Inferior parietal cortex (tissue), 1 donor: ENCODE measurements around the gene DOK1.
A peak's percentile ranks its signal among the peaks of the same experiment; 100 is the strongest.

Source experiments
- DNase-seq: peaks from one replicate; pipeline ENCODE4 v3.0.0-alpha.2; 2016; ENCODE audit errors: extremely low spot score

Gene DOK1

GRCh38 chr2:74553892-74554819, at the start of gene DOK1, which contains the start of gene LOXL3:
DOK1 (plus strand) TSS chr2:74554720; CDS start chr2:74554755, 35 bp downstream.
LOXL3 (minus strand) TSS chr2:74553942; CDS start chr2:74552634, 1,308 bp downstream.
- peak; percentile 44 for DNase-seq

- no peak for DNase-seq
Observed at GRCh38 chr2:74505448-74506246, 48.9 kb upstream of the DOK1 start.

- peak; percentile 98 for DNase-seq
Observed at GRCh38 chr2:74507145-74507925, 47.2 kb upstream of the DOK1 start, which contains the start of gene PCGF1. PCGF1 (minus strand) TSS chr2:74507695; CDS start chr2:74507668, 27 bp downstream.

- DNase-seq = no peak
Observed at GRCh38 chr2:74507926-74508520, 46.5 kb upstream of the DOK1 start.

- no peak for DNase-seq
Observed at GRCh38 chr2:74510272-74510671, 44.2 kb upstream of the DOK1 start.

GRCh38 chr2:74511104-74511989, 43.2 kb upstream of the DOK1 start:
- DNase-seq = no peak

GRCh38 chr2:74512744-74513604, 41.5 kb upstream of the DOK1 start:
- DNase-seq = no peak

- DNase-seq = no peak
Observed at GRCh38 chr2:74513605-74514367, 40.7 kb upstream of the DOK1 start.

GRCh38 chr2:74514368-74515270, 39.9 kb upstream of the DOK1 start, which contains the start of gene TLX2:
TLX2 (plus strand) TSS chr2:74514450; CDS start chr2:74514807, 357 bp downstream.
- no peak for DNase-seq

GRCh38 chr2:74515271-74515980, 39.1 kb upstream of the DOK1 start:
- DNase-seq = no peak

GRCh38 chr2:74515981-74516633, 38.4 kb upstream of the DOK1 start:
- no peak for DNase-seq

GRCh38 chr2:74516650-74517049, 37.9 kb upstream of the DOK1 start:
- DNase-seq = no peak

- DNase-seq = no peak
Observed at GRCh38 chr2:74522516-74522915, 32.0 kb upstream of the DOK1 start.

- DNase-seq = no peak
Observed at GRCh38 chr2:74524005-74524404, 30.5 kb upstream of the DOK1 start.

GRCh38 chr2:74524955-74525716, 29.4 kb upstream of the DOK1 start:
- no peak for DNase-seq
